Body of pancreas (tissue), 4 donors: Measurements from ENCODE around the gene MED15.

Source experiments
- CTCF ChIP-seq, 7 experiments: fragments of 450-650 bp in 4 of 7; fragments of 200-600 bp in 3 of 7; sonication (generic) in 3 of 7; IDR thresholded peaks; one replicate each; pipeline ENCODE4 v1.5.1; 2016 to 2019; ENCODE audit warnings: antibody characterized with exemption in 7 of 7
- POLR2A ChIP-seq, 3 donors: fragments of 450-650 bp; IDR thresholded peaks; one replicate each; pipeline ENCODE4 v1.6.1; 2016; ENCODE audit warnings: antibody characterized with exemption in 3 of 3, mild to moderate bottlenecking in 2 of 3

GRCh38 chr22:20577045-20577444 is 69.6 kb downstream of the MED15 start:
- TF ChIP-seq CTCF (IDR thresholded peaks at IDR 0.05) (no peak), POLR2A (IDR thresholded peaks at IDR 0.05) (no peak)
